HepG2 (cell line): ENCODE measurements around the gene DDX24. TPM values are rescaled to one million over a fixed set of nuclear protein-coding genes. Genes with fewer than 3 reads are reported as not detected.

Experiments
- CCAR2 ChIP-seq: fragments of 200-400 bp; formaldehyde crosslinking; optimal IDR thresholded peaks from 2 replicates; pipeline ENCODE3; 2018; ENCODE audit warnings: low read depth, mild to moderate bottlenecking, low read length, moderate library complexity
- ETV6 ChIP-seq: sonication (generic); formaldehyde crosslinking; conservative IDR thresholded peaks from 2 replicates; pipeline ENCODE4 v1.4.0; 2020; ENCODE audit warnings: missing genetic modification reagents
- EZH2 ChIP-seq: conservative IDR thresholded peaks from 2 replicates; pipeline ENCODE4 v1.6.1; 2012; ENCODE audit warnings: mild to moderate bottlenecking, low read depth, low read length, moderate library complexity
- FIP1L1 ChIP-seq: fragments of 200-400 bp; formaldehyde crosslinking; IDR thresholded peaks from 2 replicates; pipeline ENCODE4 v1.6.1; 2018; ENCODE audit warnings: low read depth, mild to moderate bottlenecking, low read length, moderate library complexity, borderline replicate concordance; ENCODE audit not compliant: insufficient read depth
- MEIS1 ChIP-seq: sonication (generic); formaldehyde crosslinking; IDR thresholded peaks from 2 replicates; pipeline ENCODE4 v1.9.0; 2021; ENCODE audit warnings: mild to moderate bottlenecking, missing genetic modification reagents, moderate library complexity, borderline replicate concordance
- NFYC ChIP-seq: IDR thresholded peaks from 2 replicates; pipeline ENCODE4 v1.6.1; 2016; ENCODE audit warnings: missing genetic modification reagents, missing compliant biosample characterization
- POLR2A ChIP-seq, 2 experiments: IDR thresholded peaks; 2 replicates each; pipeline ENCODE4 v1.6.1; 2011; ENCODE audit warnings: low read depth in 2 of 2, low read length in 2 of 2, mild to moderate bottlenecking in 1 of 2, moderate library complexity in 1 of 2; ENCODE audit not compliant: insufficient read depth in 1 of 2
- RARA ChIP-seq: IDR thresholded peaks from 2 replicates; pipeline ENCODE4 v1.6.1; 2016; ENCODE audit warnings: missing genetic modification reagents, missing compliant biosample characterization
- RCOR2 ChIP-seq: IDR thresholded peaks from 2 replicates; pipeline ENCODE4 v1.6.1; 2016; ENCODE audit warnings: missing biosample characterization, missing genetic modification reagents
- RELA ChIP-seq: sonication (generic); formaldehyde crosslinking; IDR thresholded peaks from 2 replicates; pipeline ENCODE4 v1.4.0; 2020; ENCODE audit warnings: missing genetic modification reagents
- RXRA ChIP-seq: sonication (generic); formaldehyde crosslinking; IDR thresholded peaks from 2 replicates; pipeline ENCODE4 v1.5.1; 2020; ENCODE audit warnings: missing genetic modification reagents
- ZBTB3 ChIP-seq: sonication (generic); formaldehyde crosslinking; IDR thresholded peaks from 2 replicates; pipeline ENCODE4 v1.4.0; 2020; ENCODE audit warnings: low read depth, mild to moderate bottlenecking, moderate library complexity, missing genetic modification reagents, borderline replicate concordance
- ZMYM2 ChIP-seq: sonication (generic); formaldehyde crosslinking; IDR thresholded peaks from 2 replicates; pipeline ENCODE4 v1.8.0; 2022; ENCODE audit warnings: mild to moderate bottlenecking, missing genetic modification reagents
- ZMYM3 ChIP-seq: sonication (generic); formaldehyde crosslinking; IDR thresholded peaks from 2 replicates; pipeline ENCODE4 v1.5.1; 2020; ENCODE audit warnings: mild to moderate bottlenecking, missing genetic modification reagents
- ZNF160 ChIP-seq: sonication (generic); formaldehyde crosslinking; IDR thresholded peaks from 2 replicates; pipeline ENCODE4 v1.8.0; 2022; ENCODE audit warnings: mild to moderate bottlenecking, inconsistent platforms, missing genetic modification reagents
- polyA plus RNA-seq, 8 experiments: library from polyadenylated mRNA; depleted of rRNA in 3 of 8; stranded (reverse) in 7 of 8; unstranded in 1 of 8; fragments of >200 nt; fragmentation: Illumina TruSeq in 4 of 8; extraction: Trizol in 4 of 8; gene quantifications; 2 replicates each; pipeline versions ENCODE4 v1.2.1 to v1.2.3, GENCODE V29; 2011 to 2016; ENCODE audit warnings: low read depth in 4 of 8, missing spikeins in 1 of 8, mixed read lengths in 1 of 8; ENCODE audit not compliant: insufficient read depth in 1 of 8
- total RNA-seq, 5 experiments: library from RNA; depleted of rRNA; stranded (reverse); fragments of >200 nt; fragmentation: Illumina TruSeq; extraction: Trizol; gene quantifications; 2 replicates each; pipeline ENCODE4 v1.2.3, GENCODE V29; 2016; ENCODE audit warnings: low read depth in 1 of 5
- TF ChIP-seq, protein P1 (sequence below): sonication (generic); formaldehyde crosslinking; IDR thresholded peaks from 2 replicates; pipeline ENCODE4 v1.4.0; 2020; ENCODE audit warnings: missing genetic modification reagents
- TF ChIP-seq, protein P2 (sequence below): sonication (generic); formaldehyde crosslinking; IDR thresholded peaks from 2 replicates; pipeline ENCODE4 v1.5.1; 2020; ENCODE audit warnings: mild to moderate bottlenecking, missing genetic modification reagents, moderate library complexity
- TF ChIP-seq, protein P3 (sequence below): sonication (generic); formaldehyde crosslinking; IDR thresholded peaks from 2 replicates; pipeline ENCODE4 v1.8.1; 2023; ENCODE audit warnings: missing genetic modification reagents, mild to moderate bottlenecking, borderline replicate concordance

The DDX24 gene
- total and polyA plus RNA-seq, 2 of the 13 experiments (the other 11 are each of a cell fraction or from before 2014, with no cell fraction given), result 67.3 to 149 TPM

DNA sequence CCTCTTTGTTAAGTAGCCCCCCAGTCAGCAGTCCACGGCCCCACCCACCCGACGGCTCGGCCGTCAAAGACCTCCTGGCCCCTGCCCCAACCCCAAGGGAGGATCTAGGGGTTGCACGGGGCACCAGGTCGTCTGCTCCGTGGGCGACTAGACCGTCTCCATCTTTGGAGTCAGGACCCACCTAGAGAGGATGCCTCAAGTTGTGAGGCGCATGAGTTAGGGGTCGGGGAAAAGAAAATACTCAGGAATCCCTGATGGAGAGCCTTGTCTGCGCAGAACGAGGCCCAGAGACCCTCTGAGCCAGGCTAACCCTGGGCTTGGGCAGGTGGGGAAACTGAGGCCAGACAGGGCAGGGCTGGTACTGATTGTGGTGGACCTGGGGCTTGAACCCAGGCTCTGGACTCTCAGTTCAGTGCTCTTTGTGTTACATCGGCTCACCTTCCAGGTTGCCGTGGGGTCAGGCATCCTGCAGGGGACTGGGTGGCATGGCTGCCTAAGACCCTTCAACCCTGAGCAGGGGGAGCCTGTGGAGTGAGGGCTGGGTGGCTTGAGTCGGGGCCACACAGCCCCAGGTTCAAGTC is 54.0 kb downstream of the DDX24 start (continued):
- TF ChIP-seq ZMYM2 (CRISPR knock-in tag) (peak; percentile 55; the same call in 1 of the 2 replicates), POLR2A (IDR thresholded peaks at IDR 0.05; ENCODE audit: insufficient read depth in 1 of 2, low read depth in 2 of 2, low read length in 2 of 2) (no peak), RARA (CRISPR knock-in tag) (no peak), NFYC (CRISPR knock-in tag) (no peak), MEIS1 (CRISPR knock-in tag) (no peak), ETV6 (CRISPR knock-in tag) (no peak), ZNF160 (CRISPR knock-in tag) (no peak), ZBTB3 (CRISPR knock-in tag) (no peak), RCOR2 (CRISPR knock-in tag) (no peak), CCAR2 (no peak), RELA (CRISPR knock-in tag) (no peak), EZH2 (no peak), FIP1L1 (no peak), RXRA (CRISPR knock-in tag) (no peak), ZMYM3 (CRISPR knock-in tag) (peak; percentile 49; the same call in 1 of the 2 replicates)
- TF ChIP-seq, protein P1, sequence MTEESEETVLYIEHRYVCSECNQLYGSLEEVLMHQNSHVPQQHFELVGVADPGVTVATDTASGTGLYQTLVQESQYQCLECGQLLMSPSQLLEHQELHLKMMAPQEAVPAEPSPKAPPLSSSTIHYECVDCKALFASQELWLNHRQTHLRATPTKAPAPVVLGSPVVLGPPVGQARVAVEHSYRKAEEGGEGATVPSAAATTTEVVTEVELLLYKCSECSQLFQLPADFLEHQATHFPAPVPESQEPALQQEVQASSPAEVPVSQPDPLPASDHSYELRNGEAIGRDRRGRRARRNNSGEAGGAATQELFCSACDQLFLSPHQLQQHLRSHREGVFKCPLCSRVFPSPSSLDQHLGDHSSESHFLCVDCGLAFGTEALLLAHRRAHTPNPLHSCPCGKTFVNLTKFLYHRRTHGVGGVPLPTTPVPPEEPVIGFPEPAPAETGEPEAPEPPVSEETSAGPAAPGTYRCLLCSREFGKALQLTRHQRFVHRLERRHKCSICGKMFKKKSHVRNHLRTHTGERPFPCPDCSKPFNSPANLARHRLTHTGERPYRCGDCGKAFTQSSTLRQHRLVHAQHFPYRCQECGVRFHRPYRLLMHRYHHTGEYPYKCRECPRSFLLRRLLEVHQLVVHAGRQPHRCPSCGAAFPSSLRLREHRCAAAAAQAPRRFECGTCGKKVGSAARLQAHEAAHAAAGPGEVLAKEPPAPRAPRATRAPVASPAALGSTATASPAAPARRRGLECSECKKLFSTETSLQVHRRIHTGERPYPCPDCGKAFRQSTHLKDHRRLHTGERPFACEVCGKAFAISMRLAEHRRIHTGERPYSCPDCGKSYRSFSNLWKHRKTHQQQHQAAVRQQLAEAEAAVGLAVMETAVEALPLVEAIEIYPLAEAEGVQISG (CRISPR knock-in tag), result 0 out of 2 replicates have a peak, but pooled peaks have one; percentile 18
- TF ChIP-seq, protein P2, sequence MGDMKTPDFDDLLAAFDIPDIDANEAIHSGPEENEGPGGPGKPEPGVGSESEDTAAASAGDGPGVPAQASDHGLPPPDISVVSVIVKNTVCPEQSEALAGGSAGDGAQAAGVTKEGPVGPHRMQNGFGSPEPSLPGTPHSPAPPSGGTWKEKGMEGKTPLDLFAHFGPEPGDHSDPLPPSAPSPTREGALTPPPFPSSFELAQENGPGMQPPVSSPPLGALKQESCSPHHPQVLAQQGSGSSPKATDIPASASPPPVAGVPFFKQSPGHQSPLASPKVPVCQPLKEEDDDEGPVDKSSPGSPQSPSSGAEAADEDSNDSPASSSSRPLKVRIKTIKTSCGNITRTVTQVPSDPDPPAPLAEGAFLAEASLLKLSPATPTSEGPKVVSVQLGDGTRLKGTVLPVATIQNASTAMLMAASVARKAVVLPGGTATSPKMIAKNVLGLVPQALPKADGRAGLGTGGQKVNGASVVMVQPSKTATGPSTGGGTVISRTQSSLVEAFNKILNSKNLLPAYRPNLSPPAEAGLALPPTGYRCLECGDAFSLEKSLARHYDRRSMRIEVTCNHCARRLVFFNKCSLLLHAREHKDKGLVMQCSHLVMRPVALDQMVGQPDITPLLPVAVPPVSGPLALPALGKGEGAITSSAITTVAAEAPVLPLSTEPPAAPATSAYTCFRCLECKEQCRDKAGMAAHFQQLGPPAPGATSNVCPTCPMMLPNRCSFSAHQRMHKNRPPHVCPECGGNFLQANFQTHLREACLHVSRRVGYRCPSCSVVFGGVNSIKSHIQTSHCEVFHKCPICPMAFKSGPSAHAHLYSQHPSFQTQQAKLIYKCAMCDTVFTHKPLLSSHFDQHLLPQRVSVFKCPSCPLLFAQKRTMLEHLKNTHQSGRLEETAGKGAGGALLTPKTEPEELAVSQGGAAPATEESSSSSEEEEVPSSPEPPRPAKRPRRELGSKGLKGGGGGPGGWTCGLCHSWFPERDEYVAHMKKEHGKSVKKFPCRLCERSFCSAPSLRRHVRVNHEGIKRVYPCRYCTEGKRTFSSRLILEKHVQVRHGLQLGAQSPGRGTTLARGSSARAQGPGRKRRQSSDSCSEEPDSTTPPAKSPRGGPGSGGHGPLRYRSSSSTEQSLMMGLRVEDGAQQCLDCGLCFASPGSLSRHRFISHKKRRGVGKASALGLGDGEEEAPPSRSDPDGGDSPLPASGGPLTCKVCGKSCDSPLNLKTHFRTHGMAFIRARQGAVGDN (CRISPR knock-in tag), result peak; percentile 3; the same call in 1 of the 2 replicates
- TF ChIP-seq, protein P3, sequence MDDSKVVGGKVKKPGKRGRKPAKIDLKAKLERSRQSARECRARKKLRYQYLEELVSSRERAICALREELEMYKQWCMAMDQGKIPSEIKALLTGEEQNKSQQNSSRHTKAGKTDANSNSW (CRISPR knock-in tag), result no peak
